ENCODE data around the gene BMPR1A. TPM values are rescaled to one million over a fixed set of nuclear protein-coding genes. Genes with fewer than 3 reads are reported as not detected.

BMPR1A gene
- total and polyA plus RNA-seq, 2 of the 13 experiments (the other 11 are each of a cell fraction or from before 2014, with no cell fraction given) = 17.8 to 44.2 TPM

DNA sequence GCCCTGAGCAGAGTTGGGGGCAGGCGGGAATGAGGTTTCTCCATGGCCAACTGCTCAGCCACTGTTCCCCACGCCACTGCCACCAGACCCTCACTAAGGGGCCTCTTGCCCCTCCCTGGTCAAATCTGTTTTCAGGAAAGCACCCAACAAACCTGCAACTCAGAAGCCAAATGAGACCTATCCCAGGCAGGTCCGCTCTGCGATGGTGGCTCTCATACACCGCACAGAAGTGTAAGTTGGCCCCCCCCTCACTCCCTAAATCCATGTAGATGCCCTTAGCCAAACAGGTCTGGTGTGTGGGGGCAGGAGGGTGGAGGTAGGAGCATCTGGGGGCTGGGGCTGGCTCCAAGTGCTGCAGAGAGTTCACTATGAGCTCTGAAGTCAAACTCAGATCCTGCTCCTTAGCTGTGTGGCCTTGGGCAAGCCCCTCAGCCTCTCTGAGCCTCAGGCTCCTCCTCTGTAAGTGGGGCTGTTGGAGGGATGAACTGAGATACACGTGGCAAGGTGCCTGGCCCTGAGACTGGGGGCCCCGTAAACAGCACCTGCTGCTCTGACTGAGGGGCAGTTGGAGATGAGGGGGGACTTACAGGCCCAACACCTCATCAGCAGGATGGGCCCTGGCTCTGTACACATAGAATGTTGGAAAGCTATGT is 199.9 kb downstream of the BMPR1A start:
- DNase-seq (ENCODE audit: low spot score) = no peak
- WGBS (ENCODE audit: low lambda C conversion rate) = 47% methylated on average over 3 of the region's 7 CpGs
- ChIA-PET POLR2A (no interaction called here), CTCF (ENCODE audit: low intra/inter-chr PET ratio, low total read pairs) (no interaction called here)
- intact Hi-C loops (cut with micrococcal nuclease; ENCODE audit: unreplicated experiment) = no loop called here
- Histone ChIP-seq H3K27me3 (ENCODE audit: control insufficient read depth in 1 of 2, insufficient read depth in 2 of 2, low read length in 2 of 2) (peaks cover 7 to 58% of the 10 kb centered on the region in 2 experiments), H3K4me2 (ENCODE audit: low read depth, low read length) (no peak overlapping the region), H3K9ac (ENCODE audit: insufficient read depth, low read depth, low read length) (no peak overlapping the region), H3K4me1 (ENCODE audit: insufficient read depth, low read length) (peaks cover 59% of the 10 kb centered on the region), H3K9me3 (ENCODE audit: low read length) (no peaks in the 10 kb centered on the region), H3K36me3 (replicated peaks in 1 of 2; ENCODE audit: control insufficient read depth in 1 of 2, insufficient read depth in 2 of 2, low read length in 2 of 2) (no peaks in the 10 kb centered on the region), H2AFZ (ENCODE audit: low read length) (no peak overlapping the region), H3K4me3 (replicated peaks in 1 of 3; ENCODE audit: insufficient read depth in 1 of 3, low read depth in 2 of 3, low read length in 3 of 3) (no peak overlapping the region), H4K20me1 (ENCODE audit: insufficient read depth, low read length) (no peaks in the 10 kb centered on the region), H3K79me2 (ENCODE audit: insufficient read depth, low read length) (no peaks in the 10 kb centered on the region), H3K27ac (ENCODE audit: extremely low read length, insufficient read depth, low read length) (no peak overlapping the region)
- TF ChIP-seq ZNF768 (CRISPR knock-in tag; IDR thresholded peaks at IDR 0.05) = peak; percentile 95
- TF ChIP-seq, protein P1, sequence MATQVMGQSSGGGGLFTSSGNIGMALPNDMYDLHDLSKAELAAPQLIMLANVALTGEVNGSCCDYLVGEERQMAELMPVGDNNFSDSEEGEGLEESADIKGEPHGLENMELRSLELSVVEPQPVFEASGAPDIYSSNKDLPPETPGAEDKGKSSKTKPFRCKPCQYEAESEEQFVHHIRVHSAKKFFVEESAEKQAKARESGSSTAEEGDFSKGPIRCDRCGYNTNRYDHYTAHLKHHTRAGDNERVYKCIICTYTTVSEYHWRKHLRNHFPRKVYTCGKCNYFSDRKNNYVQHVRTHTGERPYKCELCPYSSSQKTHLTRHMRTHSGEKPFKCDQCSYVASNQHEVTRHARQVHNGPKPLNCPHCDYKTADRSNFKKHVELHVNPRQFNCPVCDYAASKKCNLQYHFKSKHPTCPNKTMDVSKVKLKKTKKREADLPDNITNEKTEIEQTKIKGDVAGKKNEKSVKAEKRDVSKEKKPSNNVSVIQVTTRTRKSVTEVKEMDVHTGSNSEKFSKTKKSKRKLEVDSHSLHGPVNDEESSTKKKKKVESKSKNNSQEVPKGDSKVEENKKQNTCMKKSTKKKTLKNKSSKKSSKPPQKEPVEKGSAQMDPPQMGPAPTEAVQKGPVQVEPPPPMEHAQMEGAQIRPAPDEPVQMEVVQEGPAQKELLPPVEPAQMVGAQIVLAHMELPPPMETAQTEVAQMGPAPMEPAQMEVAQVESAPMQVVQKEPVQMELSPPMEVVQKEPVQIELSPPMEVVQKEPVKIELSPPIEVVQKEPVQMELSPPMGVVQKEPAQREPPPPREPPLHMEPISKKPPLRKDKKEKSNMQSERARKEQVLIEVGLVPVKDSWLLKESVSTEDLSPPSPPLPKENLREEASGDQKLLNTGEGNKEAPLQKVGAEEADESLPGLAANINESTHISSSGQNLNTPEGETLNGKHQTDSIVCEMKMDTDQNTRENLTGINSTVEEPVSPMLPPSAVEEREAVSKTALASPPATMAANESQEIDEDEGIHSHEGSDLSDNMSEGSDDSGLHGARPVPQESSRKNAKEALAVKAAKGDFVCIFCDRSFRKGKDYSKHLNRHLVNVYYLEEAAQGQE (IDR thresholded peaks at IDR 0.05; ENCODE audit: borderline replicate concordance in 1 of 2, low read depth in 1 of 2, low read length in 2 of 2) = no peak
- ATAC-seq = no peak
- no TSS peak for BruUV-seq (replicated peaks)
- in situ Hi-C loops (cut with HindIII; ENCODE audit: extremely low pct_ligation_motif_present, low pct_unique_long_range_greater_than_20kb) = no loop called here
- FAIRE-seq = no peak

DNA sequence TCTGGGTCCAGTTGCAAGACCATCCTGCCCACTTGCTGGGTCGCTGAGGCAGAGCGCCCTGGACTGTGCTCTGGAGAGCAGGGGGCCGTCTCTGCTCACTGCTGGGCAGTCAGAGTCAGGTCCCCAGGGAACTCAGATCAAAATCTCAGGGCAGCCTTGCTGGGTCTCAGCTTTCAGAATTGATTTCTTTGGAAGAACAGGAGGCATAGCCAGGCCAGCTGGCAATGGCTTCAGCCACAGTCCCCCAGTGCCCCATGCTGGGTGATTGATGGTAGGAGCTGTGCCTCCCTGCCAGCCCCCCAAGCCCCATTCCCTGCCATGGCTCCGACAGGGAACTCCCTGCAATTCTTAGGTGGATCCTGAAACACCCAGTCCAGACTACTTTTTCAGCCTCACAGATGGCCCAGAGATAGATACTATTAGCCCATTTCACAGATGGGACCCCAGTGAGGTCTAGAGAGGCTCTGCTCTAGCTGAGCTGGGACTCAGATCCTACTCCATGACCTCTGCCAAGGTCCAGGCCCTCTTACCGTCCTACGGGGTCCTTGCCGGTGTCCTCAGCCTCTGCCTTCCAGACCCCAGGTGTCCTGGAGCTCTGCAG is 200.5 kb downstream of the BMPR1A start:
- Histone ChIP-seq H3K27me3 (ENCODE audit: control insufficient read depth in 1 of 2, insufficient read depth in 2 of 2, low read length in 2 of 2) (peaks cover 7 to 65% of the 10 kb centered on the region in 2 experiments), H3K27ac (ENCODE audit: extremely low read length, insufficient read depth, low read length) (no peak overlapping the region), H3K9ac (ENCODE audit: insufficient read depth, low read depth, low read length) (no peak overlapping the region), H3K36me3 (replicated peaks in 1 of 2; ENCODE audit: control insufficient read depth in 1 of 2, insufficient read depth in 2 of 2, low read length in 2 of 2) (no peaks in the 10 kb centered on the region), H3K79me2 (ENCODE audit: insufficient read depth, low read length) (no peaks in the 10 kb centered on the region), H3K4me1 (ENCODE audit: insufficient read depth, low read length) (peaks cover 59% of the 10 kb centered on the region), H4K20me1 (ENCODE audit: insufficient read depth, low read length) (no peaks in the 10 kb centered on the region), H3K4me3 (replicated peaks in 1 of 3; ENCODE audit: insufficient read depth in 1 of 3, low read depth in 2 of 3, low read length in 3 of 3) (no peak overlapping the region), H2AFZ (ENCODE audit: low read length) (no peak overlapping the region), H3K4me2 (ENCODE audit: low read depth, low read length) (no peak overlapping the region), H3K9me3 (ENCODE audit: low read length) (no peaks in the 10 kb centered on the region)
- DNase-seq (ENCODE audit: low spot score) = no peak
- BruUV-seq (replicated peaks) = no TSS peak
- no peak for FAIRE-seq
- in situ Hi-C loops (cut with HindIII; ENCODE audit: extremely low pct_ligation_motif_present, low pct_unique_long_range_greater_than_20kb) (no loop called here), intact Hi-C loops (cut with micrococcal nuclease; ENCODE audit: unreplicated experiment) (no loop called here)
- CTCF ChIA-PET (ENCODE audit: low intra/inter-chr PET ratio, low total read pairs) = no interaction called here
- WGBS (ENCODE audit: low lambda C conversion rate) = 55% methylated on average over 4 of the region's 7 CpGs
- POLR2A ChIA-PET = no interaction called here
- TF ChIP-seq ZNF629 (CRISPR knock-in tag; conservative IDR thresholded peaks at IDR 0.05) = peak; percentile 61
- TF ChIP-seq, protein P2, sequence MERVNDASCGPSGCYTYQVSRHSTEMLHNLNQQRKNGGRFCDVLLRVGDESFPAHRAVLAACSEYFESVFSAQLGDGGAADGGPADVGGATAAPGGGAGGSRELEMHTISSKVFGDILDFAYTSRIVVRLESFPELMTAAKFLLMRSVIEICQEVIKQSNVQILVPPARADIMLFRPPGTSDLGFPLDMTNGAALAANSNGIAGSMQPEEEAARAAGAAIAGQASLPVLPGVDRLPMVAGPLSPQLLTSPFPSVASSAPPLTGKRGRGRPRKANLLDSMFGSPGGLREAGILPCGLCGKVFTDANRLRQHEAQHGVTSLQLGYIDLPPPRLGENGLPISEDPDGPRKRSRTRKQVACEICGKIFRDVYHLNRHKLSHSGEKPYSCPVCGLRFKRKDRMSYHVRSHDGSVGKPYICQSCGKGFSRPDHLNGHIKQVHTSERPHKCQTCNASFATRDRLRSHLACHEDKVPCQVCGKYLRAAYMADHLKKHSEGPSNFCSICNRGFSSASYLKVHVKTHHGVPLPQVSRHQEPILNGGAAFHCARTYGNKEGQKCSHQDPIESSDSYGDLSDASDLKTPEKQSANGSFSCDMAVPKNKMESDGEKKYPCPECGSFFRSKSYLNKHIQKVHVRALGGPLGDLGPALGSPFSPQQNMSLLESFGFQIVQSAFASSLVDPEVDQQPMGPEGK (CRISPR knock-in tag; IDR thresholded peaks at IDR 0.05) = no peak
- TF ChIP-seq REXO4 (CRISPR knock-in tag; IDR thresholded peaks at IDR 0.05; ENCODE audit: borderline replicate concordance) = no peak
- no peak for ATAC-seq

Measured in HepG2 (cell line).